HG03571 (cell line): Measurements from ENCODE around the gene TMEM40.
"Not testable (repeated sequence)": the region's sequence is repeated elsewhere in the genome, so short reads cannot be mapped to it uniquely, and the experiment has no call there.

Source experiments
- ATAC-seq: cut with Tn5 transposase; IDR thresholded peaks from one replicate; pipeline ENCODE4 v1.9.1; 2021; ENCODE audit not compliant: unreplicated experiment

TMEM40 gene

DNA sequence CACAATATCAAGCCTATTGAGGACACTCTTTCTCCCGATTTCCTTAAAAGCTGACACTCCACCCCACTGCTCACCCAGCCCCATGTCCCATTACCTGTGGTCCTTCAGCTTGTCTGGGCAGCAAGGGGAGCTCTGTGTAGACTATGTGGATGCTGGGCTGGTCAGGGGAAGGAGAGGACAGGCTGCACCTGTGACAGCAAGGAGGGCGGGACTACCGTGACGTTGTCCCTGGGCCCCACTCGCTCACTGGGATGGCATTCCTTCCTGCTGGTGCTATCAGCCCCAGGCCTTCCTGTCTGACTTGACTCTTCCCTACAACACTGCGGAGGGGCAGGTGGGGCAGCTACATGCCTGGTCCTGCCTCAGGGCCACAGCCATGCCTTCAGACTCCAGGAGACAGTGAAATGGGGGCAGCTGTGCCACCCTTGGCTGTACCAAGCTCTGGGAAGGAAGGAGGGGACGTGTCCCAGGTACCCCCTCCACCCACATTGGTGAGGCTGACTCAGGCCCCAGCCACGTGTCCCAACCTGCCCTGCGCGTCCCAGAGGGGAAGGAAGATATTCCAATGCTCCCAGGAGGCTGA lies at the start of gene TMEM40:
TMEM40 (minus strand) TSS at position 163 of the 583 bp plus-strand sequence. CDS start 9,427 bp downstream, outside the sequence.
- no peak for ATAC-seq

DNA sequence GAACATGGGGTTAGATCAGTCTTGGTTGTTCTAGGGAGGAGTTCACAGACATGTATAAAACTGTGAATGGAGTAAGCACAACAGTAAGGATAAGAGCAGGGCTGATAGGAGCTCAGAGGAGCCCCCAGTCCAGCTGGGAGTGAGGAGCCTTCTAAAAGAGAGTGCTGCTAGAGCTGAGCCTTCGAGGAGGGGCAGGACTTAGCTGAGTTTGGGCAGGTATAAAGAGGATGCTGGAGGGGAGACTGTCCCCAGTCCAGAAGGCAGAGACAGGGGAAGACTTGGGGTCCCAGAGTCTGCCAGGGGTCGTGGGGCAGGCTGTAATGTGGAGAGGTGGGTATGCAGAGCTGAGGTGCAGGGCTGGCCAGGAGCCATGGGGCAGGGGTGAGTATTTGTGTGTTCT lies 49.5 kb upstream of the TMEM40 start:
- no peak for ATAC-seq

- ATAC-seq, result no peak
Observed at GRCh38 chr3:12807601-12808359, 48.7 kb upstream of the TMEM40 start.

- ATAC-seq, result no peak
Observed at GRCh38 chr3:12807066-12807465, 48.0 kb upstream of the TMEM40 start.

DNA sequence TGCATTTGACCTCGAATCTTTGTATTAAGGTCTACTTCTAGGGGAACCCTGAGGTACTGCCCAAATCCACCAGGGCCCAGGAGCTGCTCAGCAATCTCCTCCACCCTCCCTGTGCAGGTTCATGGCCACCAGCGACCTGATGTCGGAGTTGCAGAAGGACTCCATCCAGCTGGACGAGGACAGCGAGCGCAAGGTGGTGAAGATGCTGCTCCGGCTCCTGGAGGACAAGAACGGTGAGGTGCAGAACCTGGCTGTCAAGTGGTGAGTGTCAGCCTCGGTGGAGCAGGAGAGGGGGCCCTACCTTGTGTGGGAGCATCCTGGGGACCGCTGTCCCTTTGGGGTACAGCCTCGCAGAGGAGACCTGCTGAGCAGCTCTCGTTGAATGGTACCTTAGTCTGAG lies 44.3 kb upstream of the TMEM40 start:
- no peak for ATAC-seq

DNA sequence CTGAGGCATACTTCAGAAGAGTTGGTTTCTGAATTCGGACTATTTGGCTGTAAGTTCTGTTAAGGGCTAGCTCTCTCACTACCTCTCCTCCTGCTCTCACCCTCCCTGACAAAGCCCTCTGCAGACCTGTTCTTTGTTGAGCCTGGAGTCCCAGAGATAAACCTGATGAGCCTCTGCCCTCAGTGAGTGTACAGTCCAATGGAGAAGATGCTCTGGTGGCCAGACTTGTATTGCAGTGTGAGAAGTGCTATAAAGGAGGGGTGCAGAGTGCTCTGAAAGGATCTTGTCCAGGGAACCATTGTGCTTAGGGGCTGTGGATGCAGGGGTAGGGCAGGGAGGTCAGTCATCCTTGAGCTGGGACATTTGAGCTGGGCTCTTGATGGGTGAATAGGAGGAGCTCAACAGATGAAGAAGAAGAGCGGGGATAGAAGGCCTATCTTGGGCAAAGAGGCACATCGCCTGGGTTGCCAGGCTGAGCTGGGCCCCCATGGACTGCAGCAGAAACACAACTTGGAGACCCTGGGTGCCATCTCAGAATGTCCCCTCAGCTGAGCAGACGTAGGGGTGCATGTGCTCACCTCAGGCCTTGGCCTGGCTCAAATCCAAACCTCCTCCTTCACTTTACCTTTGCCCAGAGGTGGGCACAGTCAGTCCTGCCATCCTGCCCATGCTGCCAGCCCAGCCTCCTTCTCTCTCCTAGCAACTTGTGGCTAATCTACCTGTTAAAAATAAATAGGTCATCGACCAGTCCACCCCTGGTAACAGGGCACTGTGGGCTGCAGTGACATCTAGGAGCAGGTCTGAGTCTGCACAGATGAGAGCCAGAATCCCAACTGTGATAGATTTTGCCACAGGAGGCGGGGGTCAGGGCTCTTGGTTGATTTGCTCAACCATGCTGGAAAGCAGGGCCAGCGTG lies 40.7 kb upstream of the TMEM40 start:
- no peak for ATAC-seq

GRCh38 chr3:12798559-12799179 lies 39.6 kb upstream of the TMEM40 start:
- ATAC-seq, result no peak

- no peak for ATAC-seq
Observed at GRCh38 chr3:12797892-12798558, 39.0 kb upstream of the TMEM40 start.

GRCh38 chr3:12797124-12797891 lies 38.2 kb upstream of the TMEM40 start:
- no peak for ATAC-seq

DNA sequence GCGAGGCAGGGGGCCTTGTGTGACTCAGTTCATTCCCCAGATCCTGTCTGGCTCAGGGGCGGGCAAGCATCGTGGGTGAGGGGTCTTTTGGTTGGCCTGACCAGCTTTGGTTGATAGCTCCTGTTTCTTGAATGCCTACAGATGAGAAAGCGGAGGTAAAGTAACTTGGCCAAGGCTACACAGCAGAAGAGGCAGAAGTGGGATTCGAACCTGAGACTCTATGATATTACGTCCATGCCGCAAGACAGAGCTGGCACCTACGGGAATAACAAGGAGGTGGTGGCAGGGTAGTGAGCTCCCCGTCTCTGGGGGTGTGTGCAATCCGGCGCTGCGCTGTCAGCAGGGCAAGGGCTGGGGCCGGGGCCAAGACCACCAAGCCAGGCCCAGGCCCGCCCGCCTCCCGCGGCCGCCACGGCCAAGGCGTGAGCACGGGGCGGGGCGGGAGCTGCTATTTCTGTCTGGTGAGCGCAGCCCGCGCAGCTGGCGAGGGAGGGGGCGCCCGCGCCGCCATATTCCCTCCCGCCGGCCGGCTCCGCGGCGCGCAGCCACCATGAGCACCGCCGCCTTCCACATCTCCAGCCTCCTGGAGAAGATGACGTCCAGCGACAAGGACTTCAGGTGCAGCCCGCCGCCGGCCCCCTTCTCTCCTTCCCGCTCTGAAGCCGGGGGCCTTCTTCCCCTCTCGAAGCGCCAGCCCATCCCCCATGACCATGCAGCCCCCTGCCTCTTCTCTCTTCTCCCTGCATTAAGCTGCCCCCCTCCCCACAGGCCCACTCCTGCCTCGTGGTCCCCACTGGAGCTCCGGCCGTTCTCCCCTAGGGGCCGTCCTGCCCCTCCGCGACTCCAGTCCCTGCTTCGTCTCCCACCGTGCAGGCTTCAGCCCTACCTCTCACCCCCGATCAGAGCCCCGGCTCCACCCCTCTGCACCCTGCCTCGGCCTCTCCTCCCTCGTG lies 37.4 kb upstream of the TMEM40 start, which contains the start of gene CAND2:
CAND2 (plus strand) TSS at position 510 of the 953 bp plus-strand sequence; CDS start at position 551, 41 bp downstream.
- no peak for ATAC-seq

- no peak for ATAC-seq
Observed at GRCh38 chr3:12793701-12794100, 34.6 kb upstream of the TMEM40 start.

DNA sequence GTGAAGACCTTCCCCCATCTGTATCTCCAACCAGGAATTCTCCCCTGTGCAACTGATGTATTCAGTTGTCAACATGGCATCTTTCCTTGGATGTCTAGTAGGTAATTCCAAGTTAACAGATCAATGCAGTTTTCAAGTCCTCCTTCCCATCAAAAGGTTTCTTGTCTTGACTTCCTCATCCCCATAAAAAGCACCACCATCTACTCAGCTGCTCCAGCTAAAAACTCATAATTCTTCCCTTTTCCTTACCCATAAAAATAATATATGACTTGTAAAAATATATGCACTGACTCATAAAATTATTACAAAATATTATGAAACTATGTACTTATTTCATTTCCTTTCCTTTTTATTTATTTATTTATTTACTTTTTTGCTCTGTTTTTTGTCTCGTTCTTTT lies 32.4 kb upstream of the TMEM40 start:
- no peak for ATAC-seq

GRCh38 chr3:12787967-12788690 lies 29.1 kb upstream of the TMEM40 start:
- not testable (repeated sequence) for ATAC-seq

DNA sequence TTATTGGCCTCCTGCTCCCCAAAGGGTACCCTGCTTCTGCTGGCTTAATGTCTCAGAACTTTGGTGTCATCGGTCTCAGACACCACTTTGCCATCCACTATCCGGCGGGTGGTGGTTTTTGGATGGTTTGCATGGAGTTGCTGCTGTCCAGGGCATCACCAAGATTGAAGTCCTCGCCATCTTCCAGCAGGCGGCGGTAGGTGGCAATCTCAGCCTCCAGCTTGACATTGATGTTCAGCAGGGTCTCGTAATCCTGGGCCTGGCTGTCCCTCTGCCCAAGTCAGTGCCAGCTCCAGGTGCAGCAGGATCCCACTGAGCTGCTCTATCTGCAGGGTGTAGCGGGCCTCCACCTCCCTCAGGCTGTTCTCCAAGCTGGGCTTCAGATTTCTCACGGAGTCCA lies 28.3 kb upstream of the TMEM40 start:
- ATAC-seq, result not testable (repeated sequence)

GRCh38 chr3:12785096-12785495 lies 26.0 kb upstream of the TMEM40 start:
- no peak for ATAC-seq

GRCh38 chr3:12782172-12782815 lies 23.2 kb upstream of the TMEM40 start:
- no peak for ATAC-seq

DNA sequence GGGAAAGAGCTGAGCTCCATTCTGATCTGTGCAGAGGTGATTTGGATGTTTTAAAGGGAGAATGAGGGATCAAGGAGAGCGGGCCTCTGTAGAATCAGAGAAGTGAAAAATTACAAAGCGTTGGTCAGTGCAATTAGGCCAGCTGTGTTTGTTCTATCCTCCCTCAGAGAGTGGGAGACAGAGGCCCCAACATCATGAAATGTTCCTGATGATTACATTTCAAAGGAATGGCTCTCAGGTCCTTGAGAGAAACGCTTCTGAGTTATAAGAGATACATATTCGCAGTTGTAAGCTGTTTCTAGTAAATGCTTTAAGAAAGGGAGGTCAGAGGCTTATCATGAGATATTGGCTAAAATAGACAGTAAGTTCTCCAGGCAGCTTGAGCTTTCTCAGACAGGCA lies 21.7 kb upstream of the TMEM40 start:
- no peak for ATAC-seq
